GDM1 (cell line): Measurements from ENCODE around the gene KLLN.
"Not testable (repeated sequence)": the region's sequence is repeated elsewhere in the genome, so short reads cannot be mapped to it uniquely, and the experiment has no call there.

ENCODE experiments used
- DNase-seq: peaks from one replicate; lab custom pipeline; 2025; lab: John Stamatoyannopoulos, UW

Gene KLLN

DNA sequence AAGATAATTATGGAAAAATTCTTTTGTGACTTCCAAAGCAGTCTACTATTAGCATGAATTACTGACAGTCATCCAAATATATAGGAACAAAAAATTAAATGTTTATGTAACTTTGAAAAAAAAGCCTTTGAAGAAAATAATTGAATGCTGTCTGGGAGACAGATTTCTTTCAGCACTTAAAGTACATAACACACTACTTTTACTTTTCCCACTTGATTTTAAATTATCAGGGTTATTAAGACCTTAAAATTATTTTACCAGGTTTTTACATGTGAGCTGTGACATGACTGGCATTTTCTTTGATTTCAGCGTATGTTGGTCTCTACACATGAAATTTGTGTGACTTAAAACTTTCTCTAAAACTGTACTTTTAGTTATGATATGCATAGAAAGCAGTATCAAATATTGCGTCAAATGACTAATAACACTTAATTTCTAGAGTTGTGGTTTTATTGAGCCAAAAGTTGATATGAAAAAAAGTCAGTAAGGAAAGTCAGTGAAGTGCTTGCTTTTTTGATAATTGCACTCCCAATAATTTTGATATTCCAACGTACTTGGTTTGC lies 3.2 kb upstream of the KLLN start:
- DNase-seq = no peak

DNA sequence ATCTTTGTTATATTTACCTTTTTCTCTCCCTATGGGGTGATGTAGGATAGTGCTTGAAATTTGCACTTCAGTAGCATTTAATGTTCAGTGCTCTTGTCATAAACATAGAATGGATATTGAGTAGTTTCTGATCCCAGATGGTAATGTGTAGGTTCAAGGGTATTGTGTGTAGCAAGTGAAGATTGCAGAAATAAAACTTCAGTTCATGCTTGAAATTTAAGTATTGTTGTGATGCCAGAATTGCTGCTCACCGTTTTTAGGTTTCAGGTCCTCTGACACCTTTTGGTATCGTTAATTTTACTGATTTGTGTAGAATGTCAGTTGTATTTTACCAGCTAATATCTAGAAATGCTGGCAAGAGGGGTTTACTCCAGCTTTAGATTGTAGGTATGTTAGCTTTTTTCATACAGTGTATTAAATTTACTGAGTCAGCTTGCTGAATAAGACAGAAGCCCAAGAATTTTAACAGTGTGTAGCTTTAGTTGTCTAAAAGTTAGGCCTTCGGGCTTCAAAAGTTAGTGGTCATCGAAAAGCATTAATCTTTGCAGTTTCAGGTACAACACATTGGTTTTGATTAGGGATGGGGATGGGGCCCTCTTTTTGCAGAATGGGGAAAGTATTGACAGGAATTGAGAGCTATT lies 2.0 kb upstream of the KLLN start:
- DNase-seq = no peak

DNA sequence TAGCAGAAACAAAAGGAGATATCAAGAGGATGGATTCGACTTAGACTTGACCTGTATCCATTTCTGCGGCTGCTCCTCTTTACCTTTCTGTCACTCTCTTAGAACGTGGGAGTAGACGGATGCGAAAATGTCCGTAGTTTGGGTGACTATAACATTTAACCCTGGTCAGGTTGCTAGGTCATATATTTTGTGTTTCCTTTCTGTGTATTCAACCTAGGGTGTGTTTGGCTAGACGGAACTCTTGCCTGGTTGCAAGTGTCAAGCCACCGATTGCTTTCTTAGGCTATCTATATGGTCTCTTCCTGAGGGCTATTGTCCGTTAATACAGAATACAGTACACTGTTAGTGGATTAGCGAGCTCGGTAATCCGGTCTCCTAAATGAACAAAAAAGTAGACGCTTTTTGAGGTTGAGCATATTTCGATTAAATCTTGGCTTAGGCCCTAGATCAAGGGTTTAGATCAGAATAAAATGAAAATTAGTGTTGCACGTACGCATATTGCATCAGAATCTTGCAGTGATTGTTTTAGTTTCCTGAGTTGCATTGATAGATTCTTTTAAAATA lies 1.2 kb upstream of the KLLN start:
- DNase-seq = no peak

DNA sequence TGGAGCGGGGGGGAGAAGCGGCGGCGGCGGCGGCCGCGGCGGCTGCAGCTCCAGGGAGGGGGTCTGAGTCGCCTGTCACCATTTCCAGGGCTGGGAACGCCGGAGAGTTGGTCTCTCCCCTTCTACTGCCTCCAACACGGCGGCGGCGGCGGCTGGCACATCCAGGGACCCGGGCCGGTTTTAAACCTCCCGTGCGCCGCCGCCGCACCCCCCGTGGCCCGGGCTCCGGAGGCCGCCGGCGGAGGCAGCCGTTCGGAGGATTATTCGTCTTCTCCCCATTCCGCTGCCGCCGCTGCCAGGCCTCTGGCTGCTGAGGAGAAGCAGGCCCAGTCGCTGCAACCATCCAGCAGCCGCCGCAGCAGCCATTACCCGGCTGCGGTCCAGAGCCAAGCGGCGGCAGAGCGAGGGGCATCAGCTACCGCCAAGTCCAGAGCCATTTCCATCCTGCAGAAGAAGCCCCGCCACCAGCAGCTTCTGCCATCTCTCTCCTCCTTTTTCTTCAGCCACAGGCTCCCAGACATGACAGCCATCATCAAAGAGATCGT lies 690 bp upstream of the KLLN start:
- DNase-seq = not testable (repeated sequence)

DNA sequence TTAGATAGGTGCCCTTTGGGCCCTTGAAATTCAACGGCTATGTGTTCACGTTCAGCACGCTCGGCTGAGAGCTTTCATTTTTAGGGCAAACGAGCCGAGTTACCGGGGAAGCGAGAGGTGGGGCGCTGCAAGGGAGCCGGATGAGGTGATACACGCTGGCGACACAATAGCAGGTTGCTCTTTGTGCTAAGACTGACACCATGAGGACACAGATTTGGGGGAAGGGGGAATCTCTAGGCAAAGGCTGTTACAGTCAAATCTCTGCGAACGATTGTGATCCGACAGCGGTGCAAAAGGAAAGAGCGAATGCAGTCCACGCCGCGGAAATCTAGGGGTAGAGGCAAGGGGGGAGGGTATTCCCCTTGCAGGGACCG lies 667 bp downstream of the KLLN start:
- no peak for DNase-seq

DNA sequence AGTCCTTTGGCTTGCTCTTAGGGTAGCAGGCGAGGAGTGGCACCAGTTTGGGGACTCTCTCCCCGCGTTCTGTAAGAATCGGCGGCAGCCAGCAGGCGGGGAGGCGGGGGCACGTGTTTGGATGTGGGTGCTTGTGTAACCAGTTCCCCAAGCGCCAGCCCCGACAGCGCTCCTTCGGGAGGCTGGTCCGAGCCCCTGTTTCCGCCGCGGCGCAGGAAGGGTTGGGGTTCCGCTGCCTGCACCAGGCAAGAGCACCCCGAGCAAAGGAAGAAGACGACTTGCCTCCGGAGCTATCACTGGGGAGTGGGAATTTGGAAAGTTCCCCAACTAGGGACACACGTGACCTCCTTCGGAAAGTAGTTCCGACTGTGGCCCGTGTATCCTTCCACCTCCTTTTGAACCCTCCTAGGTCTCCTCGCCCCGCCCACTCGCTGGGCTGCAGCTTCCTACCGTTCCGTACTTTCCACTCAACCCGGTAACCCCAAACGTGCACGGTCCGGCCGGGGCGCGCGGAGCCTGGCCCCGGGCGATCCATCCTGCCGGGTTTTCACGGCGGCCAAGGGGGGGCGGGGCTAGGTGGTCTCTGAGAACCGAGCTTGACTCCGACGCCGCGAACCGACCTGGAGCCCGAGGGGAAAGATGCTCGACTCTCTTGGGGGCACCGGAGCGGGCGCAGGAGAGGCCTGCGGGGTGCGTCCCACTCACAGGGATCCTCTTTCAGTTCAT lies 1.2 kb downstream of the KLLN start:
- DNase-seq = peak; percentile 98

DNA sequence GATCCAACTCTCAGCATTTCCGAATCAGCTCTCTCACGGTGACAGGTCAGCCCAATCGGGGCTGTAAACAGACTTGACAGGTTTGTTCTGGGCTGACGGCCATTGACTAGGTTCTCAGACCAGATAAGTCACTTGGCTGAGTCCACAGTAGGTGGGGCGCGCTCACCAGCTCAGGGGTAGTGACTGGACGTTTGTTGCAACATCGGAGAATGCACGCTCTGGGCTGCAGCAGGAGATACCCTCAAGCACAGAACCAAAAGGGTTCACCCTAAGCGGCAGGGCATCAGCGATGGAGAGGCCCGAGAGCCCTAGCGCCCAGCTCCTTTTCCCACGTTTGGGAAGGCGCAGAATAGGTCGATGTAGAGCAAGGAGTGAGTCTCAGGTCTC lies 1.8 kb downstream of the KLLN start:
- DNase-seq = peak; percentile 41

DNA sequence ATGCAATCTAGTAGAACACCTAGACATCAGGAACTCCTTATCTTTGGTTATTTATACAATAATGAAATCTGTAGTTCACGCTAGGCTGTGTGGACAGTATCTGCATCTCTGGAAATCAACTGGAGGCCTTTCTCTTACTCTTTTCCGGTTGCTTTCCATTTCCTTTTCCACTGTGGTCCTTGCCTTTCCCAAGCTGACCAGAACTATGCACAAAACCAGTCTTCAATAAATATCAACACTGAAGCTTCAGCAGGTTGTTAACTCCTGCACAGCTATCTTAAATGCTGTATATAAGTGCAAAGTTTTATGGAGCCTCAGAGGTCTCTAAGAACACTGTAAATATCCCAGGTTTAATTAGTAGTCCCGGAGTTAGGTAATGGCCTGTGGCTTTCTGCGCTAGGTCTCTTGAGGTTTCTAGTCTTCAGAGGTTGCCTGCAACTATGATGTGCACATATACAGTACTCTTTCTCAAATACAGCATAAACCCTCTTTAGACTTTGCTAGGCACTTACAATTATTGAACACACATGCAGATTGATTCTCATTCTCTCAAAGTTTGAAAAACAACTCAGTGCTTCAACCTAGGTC lies 2.4 kb downstream of the KLLN start:
- DNase-seq = no peak

DNA sequence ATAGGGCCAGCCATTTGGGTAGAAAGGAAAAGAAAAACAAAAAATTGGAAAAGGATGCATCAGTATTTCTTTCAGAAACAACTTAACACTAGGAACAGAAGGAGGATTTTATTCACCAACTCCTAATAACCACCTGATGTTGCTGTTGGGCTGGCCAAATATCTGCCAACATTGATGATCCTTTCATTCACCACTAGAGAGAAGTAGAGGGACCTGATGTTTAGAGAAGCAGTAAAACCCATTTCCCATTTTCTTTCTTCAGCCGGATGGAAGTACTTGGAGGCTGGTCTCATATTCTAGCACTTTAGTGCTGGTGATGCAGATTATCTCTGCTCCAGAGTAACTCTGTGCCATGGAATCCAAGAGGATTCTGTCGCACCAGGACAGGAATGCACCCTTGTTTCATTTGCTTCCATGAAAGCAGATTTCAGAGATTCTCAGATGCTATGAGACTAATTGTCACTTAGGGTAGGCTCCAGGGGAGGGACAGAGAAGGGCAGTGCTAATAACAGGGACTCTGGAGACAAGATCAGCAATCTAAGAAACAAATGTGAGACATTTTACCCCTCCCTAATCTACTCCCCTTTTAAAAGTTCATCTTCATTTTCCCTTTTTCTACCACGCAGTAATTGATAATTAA lies 3.1 kb downstream of the KLLN start:
- DNase-seq = peak; percentile 64

DNA sequence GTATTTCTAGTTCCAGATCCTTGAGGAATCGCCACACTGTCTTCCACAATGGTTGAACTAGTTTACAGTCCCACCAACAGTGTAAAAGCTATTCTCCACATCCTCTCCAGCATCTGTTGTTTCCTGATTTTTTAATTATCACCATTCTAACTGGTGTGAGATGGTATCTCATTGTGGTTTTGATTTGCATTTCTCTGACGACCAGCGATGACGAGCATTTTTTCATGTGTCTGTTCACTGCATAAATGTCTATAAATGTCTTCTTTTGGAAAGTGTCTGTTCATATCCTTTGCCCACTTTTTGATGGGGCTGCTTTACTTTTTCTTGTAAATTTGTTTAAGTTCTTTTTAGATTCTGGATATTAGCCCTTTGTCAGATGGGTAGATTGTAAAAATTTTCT lies 7.7 kb downstream of the KLLN start:
- DNase-seq = not testable (repeated sequence)

DNA sequence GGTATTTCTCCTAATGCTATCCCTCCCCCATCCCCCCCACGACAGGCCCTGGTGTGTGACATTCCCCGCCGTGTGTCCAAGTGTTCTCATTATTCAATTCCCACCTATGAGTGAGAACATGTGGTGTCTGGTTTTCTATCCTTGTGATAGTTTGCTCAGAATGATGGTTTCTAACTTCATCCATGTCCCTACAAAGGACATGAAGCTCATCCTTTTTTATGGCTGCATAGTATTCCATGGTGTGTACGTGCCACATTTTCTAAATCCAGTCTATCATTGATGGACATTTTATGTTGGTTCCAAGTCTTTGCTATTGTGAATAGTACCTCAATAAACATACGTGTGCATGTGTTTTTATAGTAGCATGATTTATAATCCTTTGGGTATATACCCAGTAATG lies 8.1 kb downstream of the KLLN start:
- not testable (repeated sequence) for DNase-seq

DNA sequence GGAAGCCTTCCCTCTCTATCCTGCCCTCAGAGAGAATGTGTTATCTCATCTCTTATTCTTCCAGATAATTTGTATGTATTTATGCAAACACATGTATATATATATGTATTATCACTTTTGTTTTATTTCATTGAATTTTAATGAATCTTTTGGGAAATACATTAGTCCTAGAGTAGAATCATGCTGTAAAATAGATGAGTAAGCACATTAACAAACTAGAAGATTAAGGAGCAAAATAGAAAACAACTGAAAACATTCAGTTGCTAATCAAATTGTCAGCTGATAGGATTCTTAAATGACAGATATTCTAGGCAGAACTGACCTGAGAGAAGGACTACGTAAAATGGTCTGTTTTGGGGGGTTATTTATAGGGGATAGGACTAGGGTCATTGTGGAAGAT lies 11.2 kb downstream of the KLLN start:
- no peak for DNase-seq

DNA sequence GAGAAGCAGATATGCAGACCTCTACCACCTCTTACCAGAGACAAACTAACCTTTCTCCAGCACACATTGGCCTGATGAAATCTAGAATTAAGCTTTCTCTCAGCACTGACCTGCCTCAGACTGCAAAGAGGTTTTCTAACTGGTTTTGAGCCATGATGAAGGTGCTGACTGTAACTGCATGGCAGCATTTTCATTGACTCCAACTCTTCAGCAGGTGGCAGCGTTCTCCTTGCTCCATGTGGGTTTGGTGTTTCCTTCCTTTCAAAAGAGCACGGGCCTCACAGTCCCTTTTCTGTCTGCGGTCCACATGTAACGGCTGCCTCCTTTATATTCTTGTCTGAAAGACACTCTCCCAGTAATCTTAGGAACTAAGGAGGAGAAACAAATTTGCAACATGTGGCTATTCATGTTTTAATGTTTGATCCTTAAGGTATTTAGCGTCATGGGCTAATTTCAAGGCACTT lies 12.6 kb downstream of the KLLN start:
- peak; percentile 76 for DNase-seq

DNA sequence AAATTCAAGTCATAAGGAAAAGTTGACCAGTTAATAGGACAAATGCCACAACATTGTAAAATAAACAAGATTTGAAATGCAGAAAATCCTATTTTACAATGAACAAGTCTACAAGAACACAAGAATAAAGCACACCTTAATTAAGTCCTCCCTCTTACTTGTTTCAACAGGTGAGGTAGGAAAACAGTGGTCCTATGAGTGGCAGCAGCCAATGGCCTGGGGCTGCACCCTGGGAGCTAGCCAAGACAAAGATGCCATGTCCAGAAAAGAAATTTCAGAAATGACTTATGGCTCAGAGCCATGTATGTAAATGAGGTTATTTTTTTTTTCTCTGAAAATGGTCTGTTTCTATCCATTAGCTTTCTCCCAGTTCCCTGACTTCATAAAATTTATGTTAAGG lies 14.3 kb downstream of the KLLN start:
- DNase-seq = no peak

DNA sequence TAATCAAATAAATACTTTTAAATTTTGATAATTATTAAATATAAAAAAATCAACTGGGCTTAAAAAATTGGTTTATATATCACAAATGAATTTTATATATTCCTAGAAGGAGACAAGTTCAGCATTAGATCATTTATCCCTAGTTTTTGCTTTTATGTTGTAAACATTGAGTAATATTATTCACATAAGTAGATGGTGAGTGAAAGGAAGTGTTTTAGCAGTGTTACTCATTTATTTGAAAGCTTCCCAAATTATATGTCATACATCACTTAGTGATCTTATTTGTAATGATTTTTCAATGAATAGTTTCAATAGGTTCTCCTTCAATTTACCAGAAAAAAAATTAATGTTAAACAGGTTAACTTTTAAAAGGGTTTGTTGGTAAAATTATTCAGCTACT lies 15.8 kb downstream of the KLLN start:
- DNase-seq = no peak

DNA sequence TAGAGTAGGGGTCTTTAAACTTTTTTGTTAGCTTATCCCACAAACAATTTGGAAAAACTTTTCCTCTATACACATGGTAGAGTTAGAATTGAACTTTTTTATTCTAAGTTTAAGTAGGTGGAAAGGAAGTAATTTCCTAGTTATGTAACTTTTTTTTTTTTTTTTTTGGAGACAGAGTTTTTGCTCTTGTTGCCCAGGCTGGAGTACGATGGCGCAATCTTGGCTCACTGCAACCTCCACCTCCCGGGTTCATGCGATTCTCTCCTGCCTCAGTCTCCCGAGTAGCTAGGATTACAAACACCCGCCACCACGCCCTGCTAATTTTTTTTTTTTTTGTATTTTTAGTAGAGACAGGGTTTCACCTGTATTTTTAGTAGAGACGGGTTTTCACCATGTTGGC lies 16.6 kb downstream of the KLLN start:
- not testable (repeated sequence) for DNase-seq

DNA sequence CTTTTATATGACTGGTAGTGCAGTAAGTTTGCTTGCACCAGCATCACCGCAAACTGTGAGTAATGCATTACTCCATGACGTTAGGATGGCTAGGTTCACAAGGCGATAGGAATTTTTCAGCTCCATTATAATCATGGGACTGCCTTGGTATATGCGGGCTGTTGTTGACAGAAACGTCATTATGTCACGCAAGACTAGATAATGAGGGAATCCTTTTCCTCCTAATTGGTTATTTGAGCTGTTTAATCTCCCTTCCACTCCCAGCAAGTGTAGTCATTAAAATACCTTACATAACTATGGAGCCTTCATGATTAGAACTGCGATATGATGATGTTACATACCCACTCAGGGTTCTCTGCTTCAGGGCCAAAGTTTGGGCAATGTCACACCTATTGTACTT lies 17.3 kb downstream of the KLLN start:
- no peak for DNase-seq

DNA sequence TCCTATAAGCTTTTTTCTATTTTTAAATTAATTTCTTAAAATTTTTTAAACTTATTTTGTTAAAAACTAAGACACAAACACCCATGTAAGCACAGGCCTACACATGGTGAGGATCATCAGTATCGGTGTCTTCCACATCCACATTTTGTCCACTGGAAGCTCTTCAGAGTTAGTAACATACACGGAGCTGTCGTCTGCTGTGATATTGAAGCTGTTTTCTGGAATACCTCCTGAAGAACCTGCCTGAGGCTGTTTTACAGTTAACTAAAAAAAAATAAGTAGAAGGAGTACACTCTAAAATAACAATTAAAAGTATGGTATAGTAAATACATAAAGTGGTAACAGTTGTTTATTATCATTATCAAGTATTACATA lies 17.7 kb downstream of the KLLN start:
- no peak for DNase-seq

DNA sequence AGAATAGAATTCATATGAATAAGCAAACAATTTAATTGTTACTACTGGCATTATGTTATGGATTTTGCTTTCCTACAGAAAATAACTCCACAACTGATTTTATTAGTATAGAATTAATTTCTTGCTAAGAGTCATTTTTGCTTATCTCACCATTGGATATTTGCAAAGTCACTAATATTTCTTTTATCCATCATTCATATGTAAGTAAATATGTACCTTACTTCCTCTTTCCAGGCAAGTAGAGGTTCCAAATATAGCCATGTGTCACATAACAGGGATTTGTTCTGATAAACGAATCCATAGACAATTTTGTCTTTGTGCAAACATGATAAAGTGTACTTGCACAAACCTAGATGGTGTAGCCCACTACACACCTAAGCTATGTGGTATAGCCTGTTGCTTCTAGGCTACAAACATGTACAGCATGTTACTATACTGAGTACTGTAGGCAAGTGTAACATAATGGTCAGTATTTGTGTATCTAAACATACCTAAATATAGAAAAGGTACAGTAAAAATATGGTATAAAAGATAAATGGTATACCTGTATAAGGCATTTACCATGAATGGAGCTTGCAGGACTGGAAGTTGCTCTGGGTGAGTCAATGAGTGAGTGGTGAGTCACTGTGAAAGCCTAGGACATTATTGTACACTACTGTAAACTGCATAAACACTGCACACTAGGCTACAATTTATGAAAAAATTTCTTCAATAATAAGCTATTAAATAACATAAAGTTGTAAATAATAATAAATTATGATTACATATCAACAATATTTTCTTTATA lies 18.3 kb downstream of the KLLN start:
- no peak for DNase-seq

DNA sequence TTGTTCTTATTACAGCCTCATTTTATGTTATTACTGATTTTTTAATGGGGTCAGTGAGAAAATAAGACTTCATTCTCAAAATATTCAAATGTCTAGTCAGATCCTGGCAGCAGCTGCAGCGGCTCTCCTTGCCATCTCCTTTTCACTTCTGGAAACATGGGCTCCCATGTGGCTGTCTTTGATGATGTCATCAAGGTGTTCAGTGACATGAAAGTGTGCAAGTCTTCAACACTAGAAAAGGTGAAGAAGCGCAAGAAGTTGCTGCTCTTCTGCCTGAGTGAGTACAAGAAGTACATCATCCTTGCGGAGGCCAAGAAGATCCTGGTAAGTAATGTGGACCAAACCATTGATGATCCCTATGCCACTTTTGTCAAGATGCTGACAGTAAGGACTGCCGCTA lies 19.6 kb downstream of the KLLN start:
- DNase-seq = no peak

DNA sequence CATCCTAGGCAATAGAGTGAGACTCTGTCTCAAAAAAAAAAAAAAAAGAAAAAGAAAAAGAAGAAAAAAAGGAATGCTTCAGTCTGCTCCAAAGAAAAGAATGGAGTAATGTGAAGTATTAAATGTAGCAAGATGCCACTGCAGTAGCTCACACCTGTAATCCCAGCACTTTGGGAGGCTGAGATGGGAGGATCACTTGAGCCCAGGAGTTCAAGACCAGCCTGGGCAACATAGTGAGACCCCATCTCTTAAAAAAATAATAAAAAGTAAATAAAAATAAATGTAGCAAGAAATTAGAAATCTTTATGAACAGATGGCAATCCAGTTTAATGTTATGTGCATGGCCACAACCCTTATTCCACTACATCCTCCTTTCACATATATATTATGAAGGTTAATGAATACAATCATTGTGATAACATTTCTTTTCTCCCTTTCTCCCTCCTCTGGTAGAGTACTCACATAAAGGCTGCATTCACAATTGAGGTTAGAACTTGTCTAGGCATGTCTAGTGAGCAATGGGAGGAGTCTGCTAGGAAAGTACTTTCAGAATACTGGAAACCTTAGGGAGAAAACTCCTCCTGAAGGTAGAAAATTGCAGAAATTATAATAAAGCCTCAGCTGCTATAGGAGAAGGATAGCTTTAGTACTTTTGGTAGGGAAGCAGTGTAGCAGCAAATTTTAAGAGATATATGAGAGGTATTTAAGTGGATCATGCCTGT lies 20.4 kb downstream of the KLLN start:
- DNase-seq = peak; percentile 60
